ENCODE data around the gene STARD13. TPM values are rescaled to one million over a fixed set of nuclear protein-coding genes. Genes with fewer than 3 reads are reported as not detected.

The STARD13 gene
- total RNA-seq, 1 experiment from 2014 or later = 4.1 TPM

GRCh38 chr13:33174931-33175330 lies 110.6 kb downstream of the STARD13 start:
- ATAC-seq = no peak
- Histone ChIP-seq H3K4me2 (ENCODE audit: low read length) (no peak overlapping the region), H3K4me1 (ENCODE audit: control insufficient read depth in 1 of 2, insufficient read depth in 2 of 2, low read length in 2 of 2) (peaks cover 6 to 8% of the 10 kb centered on the region in 2 experiments; a peak in 3 of 4 replicates), H3K4me3 (replicated peaks in 1 of 2; ENCODE audit: low read depth in 1 of 2, low read length in 2 of 2) (no peak overlapping the region), H2AFZ (ENCODE audit: low read depth, low read length, poor library complexity, severe bottlenecking) (no peak overlapping the region), H3K27ac (ENCODE audit: low read depth, low read length) (no peak overlapping the region), H3K27me3 (ENCODE audit: insufficient read depth, low read length) (no peaks in the 10 kb centered on the region), H3K9ac (ENCODE audit: low read length) (no peak overlapping the region), H3K79me2 (ENCODE audit: insufficient read depth, low read length) (no peaks in the 10 kb centered on the region), H4K20me1 (ENCODE audit: insufficient read depth) (no peaks in the 10 kb centered on the region), H3K9me2 (ENCODE audit: insufficient read depth) (no peaks in the 10 kb centered on the region), H3K9me3 (ENCODE audit: control insufficient read depth in 1 of 2, insufficient read depth in 1 of 2, low read depth in 1 of 2, low read length in 2 of 2) (no peaks in the 10 kb centered on the region), H3K36me3 (ENCODE audit: control insufficient read depth in 1 of 2, insufficient read depth in 2 of 2, low read length in 2 of 2) (no peaks in the 10 kb centered on the region)
- ChIA-PET CTCF (no interaction called here), RAD21 (ENCODE audit: low non-redundant PET in 1 of 2, low total read pairs in 2 of 2, uncharacterized antibody in 2 of 2, unreplicated experiment in 2 of 2) (no interaction called here), POLR2A (no interaction called here)
- DNase-seq (ENCODE audit: low read depth, low spot score) = no peak
- intact Hi-C loops (cut with micrococcal nuclease) = no loop called here
- no TSS peak for BruUV-seq (replicated peaks)
- TF ChIP-seq ELF1 (IDR thresholded peaks at IDR 0.05; ENCODE audit: borderline replicate concordance, low read depth) (no peak), SRF (IDR thresholded peaks at IDR 0.05; ENCODE audit: low read depth) (no peak)

- Histone ChIP-seq H2AFZ (ENCODE audit: low read depth, low read length, poor library complexity, severe bottlenecking) (no peak overlapping the region), H4K20me1 (ENCODE audit: insufficient read depth) (no peaks in the 10 kb centered on the region), H3K4me2 (ENCODE audit: low read length) (no peak overlapping the region), H3K27ac (ENCODE audit: low read depth, low read length) (no peak overlapping the region), H3K9me3 (ENCODE audit: control insufficient read depth in 1 of 2, insufficient read depth in 1 of 2, low read depth in 1 of 2, low read length in 2 of 2) (no peaks in the 10 kb centered on the region), H3K9me2 (ENCODE audit: insufficient read depth) (no peaks in the 10 kb centered on the region), H3K79me2 (ENCODE audit: insufficient read depth, low read length) (no peaks in the 10 kb centered on the region), H3K36me3 (ENCODE audit: control insufficient read depth in 1 of 2, insufficient read depth in 2 of 2, low read length in 2 of 2) (no peaks in the 10 kb centered on the region), H3K9ac (ENCODE audit: low read length) (no peak overlapping the region), H3K27me3 (ENCODE audit: insufficient read depth, low read length) (no peaks in the 10 kb centered on the region), H3K4me1 (ENCODE audit: control insufficient read depth in 1 of 2, insufficient read depth in 2 of 2, low read length in 2 of 2) (peaks cover 6 to 10% of the 10 kb centered on the region in 2 experiments; a peak in 3 of 4 replicates), H3K4me3 (replicated peaks in 1 of 2; ENCODE audit: low read depth in 1 of 2, low read length in 2 of 2) (no peak overlapping the region)
- ChIA-PET CTCF (no interaction called here), POLR2A (no interaction called here), RAD21 (ENCODE audit: low non-redundant PET in 1 of 2, low total read pairs in 2 of 2, uncharacterized antibody in 2 of 2, unreplicated experiment in 2 of 2) (no interaction called here)
- no TSS peak for BruUV-seq (replicated peaks)
- DNase-seq (ENCODE audit: low read depth, low spot score) (no peak), ATAC-seq (no peak)
- intact Hi-C loops (cut with micrococcal nuclease) = no loop called here
- TF ChIP-seq EGR1 (IDR thresholded peaks at IDR 0.05; ENCODE audit: low read depth) (no peak), REST (IDR thresholded peaks at IDR 0.05; ENCODE audit: low read depth) (no peak), SIN3A (IDR thresholded peaks at IDR 0.05; ENCODE audit: low read depth) (no peak), POLR2A (IDR thresholded peaks at IDR 0.05; ENCODE audit: borderline replicate concordance, extremely low read depth, insufficient read depth, insufficient read length) (no peak), SRF (IDR thresholded peaks at IDR 0.05; ENCODE audit: low read depth) (no peak), ZFX (IDR thresholded peaks at IDR 0.05) (no peak), ZBTB33 (IDR thresholded peaks at IDR 0.05; ENCODE audit: extremely low read depth, insufficient replicate concordance, low read length) (no peak), YY1 (IDR thresholded peaks at IDR 0.05; ENCODE audit: extremely low read depth, insufficient replicate concordance, low read depth, low read length) (no peak), ATF3 (IDR thresholded peaks at IDR 0.05) (no peak), POLR2AphosphoS5 (IDR thresholded peaks at IDR 0.05; ENCODE audit: low read depth, low read length) (no peak), CEBPB (IDR thresholded peaks at IDR 0.05; ENCODE audit: low read depth) (no peak), TCF7L2 (IDR thresholded peaks at IDR 0.05; ENCODE audit: borderline replicate concordance, extremely low read depth, insufficient read depth, insufficient read length) (no peak), EZH2 (IDR thresholded peaks at IDR 0.05) (no peak), ZNF274 (IDR thresholded peaks at IDR 0.05; ENCODE audit: low read depth, low read length) (no peak), SP1 (IDR thresholded peaks at IDR 0.05; ENCODE audit: low read depth) (no peak), CBX3 (IDR thresholded peaks at IDR 0.05; ENCODE audit: low read depth) (no peak)
Measured at GRCh38 chr13:33174491-33174890, 111.1 kb downstream of the STARD13 start.
